Measurements from ENCODE around the gene CDKL1. TPM values are rescaled to one million over a fixed set of nuclear protein-coding genes. Genes with fewer than 3 reads are reported as not detected.

The CDKL1 gene
- total and polyA plus RNA-seq, 2 donors (not counting 3 experiments of a cell fraction or from before 2014, with no cell fraction given) = 2.6 to 9.7 TPM

DNA sequence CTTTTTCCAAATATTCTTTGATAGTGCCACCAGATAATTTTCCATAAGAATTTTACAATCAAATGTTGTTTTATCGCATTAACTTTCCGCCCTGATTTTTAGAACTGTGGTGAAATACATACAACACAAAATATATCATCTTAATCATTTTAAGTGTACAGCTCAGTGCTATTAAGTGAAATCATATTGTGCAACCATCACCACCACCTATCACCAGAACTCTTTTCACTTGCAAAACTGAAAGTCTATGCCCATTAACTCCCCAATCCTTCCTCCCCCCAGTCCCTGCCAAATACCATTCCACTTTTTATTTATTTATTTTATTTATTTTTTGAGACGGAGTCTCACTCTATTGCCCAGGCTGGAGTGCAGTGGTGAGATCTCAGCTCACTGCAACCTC is 36.6 kb downstream of the CDKL1 start:
- Histone ChIP-seq H3K27ac (ENCODE audit: insufficient read depth, low read depth, low read length) (no peak overlapping the region), H3K9me3 (replicated peaks; ENCODE audit: control insufficient read depth, insufficient read depth, low read length) (no peaks in the 10 kb centered on the region), H3K9me1 (replicated peaks; ENCODE audit: control insufficient read depth, extremely low read depth, insufficient read depth, low read length) (no peaks in the 10 kb centered on the region), H3K4me3 (replicated peaks in 1 of 3; ENCODE audit: insufficient read depth in 1 of 3, low read depth in 1 of 3, low read length in 3 of 3) (no peak overlapping the region), H3K9ac (replicated peaks; ENCODE audit: extremely low read depth, insufficient read depth, low read length) (no peak overlapping the region), H3K4me2 (ENCODE audit: insufficient read depth, low read length) (no peak overlapping the region), H4K20me1 (replicated peaks; ENCODE audit: control insufficient read depth, extremely low read depth, insufficient read depth, low read length) (no peaks in the 10 kb centered on the region), H3K27me3 (ENCODE audit: control insufficient read depth in 2 of 2, insufficient read depth in 2 of 2, low read length in 2 of 2) (no peaks in the 10 kb centered on the region), H2AFZ (ENCODE audit: low read depth, low read length) (no peak overlapping the region), H3K4me1 (ENCODE audit: control insufficient read depth, extremely low read depth, insufficient read depth, low read length) (peaks cover 12% of the 10 kb centered on the region), H3K36me3 (ENCODE audit: control insufficient read depth in 2 of 2, extremely low read depth in 1 of 2, insufficient read depth in 2 of 2, low read length in 2 of 2) (no peaks in the 10 kb centered on the region), H3K79me2 (ENCODE audit: control insufficient read depth, insufficient read depth, low read length) (no peaks in the 10 kb centered on the region)
- no TSS peak for BruUV-seq (replicated peaks)
- DNase-seq (ENCODE audit: low read depth, low spot score) (no peak), FAIRE-seq (no peak)
- dilution Hi-C loops (cut with MboI; ENCODE audit: extremely low pct_ligation_motif_present, low sequenced_read_pairs) (no loop called here), intact Hi-C loops (cut with micrococcal nuclease) (no loop called here)
- TF ChIP-seq JUN (IDR thresholded peaks at IDR 0.05; ENCODE audit: borderline replicate concordance, insufficient read depth, insufficient read length, low read depth) (no peak), GATA2 (IDR thresholded peaks at IDR 0.05; ENCODE audit: insufficient read depth, insufficient read length, low read depth, low read length) (no peak), MYC (IDR thresholded peaks at IDR 0.05; ENCODE audit: low read depth, low read length) (no peak), POLR2AphosphoS5 (IDR thresholded peaks at IDR 0.05; ENCODE audit: insufficient read depth, low read depth, low read length) (no peak), EZH2 (IDR thresholded peaks at IDR 0.05; ENCODE audit: borderline replicate concordance, low read depth, low read length, severe bottlenecking) (no peak), FOS (IDR thresholded peaks at IDR 0.05; ENCODE audit: borderline replicate concordance, insufficient read depth, low read length) (no peak), POLR2A (IDR thresholded peaks at IDR 0.05; ENCODE audit: low read depth, low read length) (no peak)
- TF ChIP-seq, protein P1, sequence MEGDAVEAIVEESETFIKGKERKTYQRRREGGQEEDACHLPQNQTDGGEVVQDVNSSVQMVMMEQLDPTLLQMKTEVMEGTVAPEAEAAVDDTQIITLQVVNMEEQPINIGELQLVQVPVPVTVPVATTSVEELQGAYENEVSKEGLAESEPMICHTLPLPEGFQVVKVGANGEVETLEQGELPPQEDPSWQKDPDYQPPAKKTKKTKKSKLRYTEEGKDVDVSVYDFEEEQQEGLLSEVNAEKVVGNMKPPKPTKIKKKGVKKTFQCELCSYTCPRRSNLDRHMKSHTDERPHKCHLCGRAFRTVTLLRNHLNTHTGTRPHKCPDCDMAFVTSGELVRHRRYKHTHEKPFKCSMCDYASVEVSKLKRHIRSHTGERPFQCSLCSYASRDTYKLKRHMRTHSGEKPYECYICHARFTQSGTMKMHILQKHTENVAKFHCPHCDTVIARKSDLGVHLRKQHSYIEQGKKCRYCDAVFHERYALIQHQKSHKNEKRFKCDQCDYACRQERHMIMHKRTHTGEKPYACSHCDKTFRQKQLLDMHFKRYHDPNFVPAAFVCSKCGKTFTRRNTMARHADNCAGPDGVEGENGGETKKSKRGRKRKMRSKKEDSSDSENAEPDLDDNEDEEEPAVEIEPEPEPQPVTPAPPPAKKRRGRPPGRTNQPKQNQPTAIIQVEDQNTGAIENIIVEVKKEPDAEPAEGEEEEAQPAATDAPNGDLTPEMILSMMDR (IDR thresholded peaks at IDR 0.05; ENCODE audit: extremely low read depth in 1 of 2, insufficient read depth in 1 of 2, low read depth in 1 of 2, low read length in 2 of 2) = no peak
- TF ChIP-seq, protein P2, sequence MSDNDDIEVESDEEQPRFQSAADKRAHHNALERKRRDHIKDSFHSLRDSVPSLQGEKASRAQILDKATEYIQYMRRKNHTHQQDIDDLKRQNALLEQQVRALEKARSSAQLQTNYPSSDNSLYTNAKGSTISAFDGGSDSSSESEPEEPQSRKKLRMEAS (IDR thresholded peaks at IDR 0.05; ENCODE audit: insufficient read depth, insufficient read length) = no peak
- ChIA-PET CTCF (interaction anchor here (1.1 to 1.4 kb wide), 2 partner anchors 16 to 39 kb away, joined by 3 read pairs; no protein-coding TSS in a partner anchor), POLR2A (interaction anchor here (0.6 kb wide), 1 partner anchor 11 kb away, joined by 3 read pairs; no protein-coding TSS in a partner anchor)

All from endothelial cell of umbilical vein (primary cell).